K562 (cell line): ENCODE results near the gene COQ4. TPM values are rescaled to one million over a fixed set of nuclear protein-coding genes. Genes with fewer than 3 reads are reported as not detected.

ENCODE experiments used
- ASH1L ChIP-seq: fragments of 450-650 bp; IDR thresholded peaks from 2 replicates; pipeline ENCODE4 v1.6.1; 2018; ENCODE audit warnings: borderline replicate concordance, mild to moderate bottlenecking, low read depth; ENCODE audit not compliant: partially characterized antibody
- BCL6 ChIP-seq: fragments of 250-450 bp; sonication (Bioruptor Pico); IDR thresholded peaks from 2 replicates; pipeline ENCODE4 v1.4.0; 2020
- CXXC5 ChIP-seq: fragments of 250-450 bp; sonication (Bioruptor Pico); IDR thresholded peaks from 2 replicates; pipeline ENCODE4 v1.8.0; 2022; ENCODE audit warnings: inconsistent platforms, mild to moderate bottlenecking, moderate library complexity
- ELF2 ChIP-seq: fragments of 250-450 bp; sonication (Bioruptor Pico); IDR thresholded peaks from 2 replicates; pipeline ENCODE4 v1.5.0; 2021; ENCODE audit warnings: mild to moderate bottlenecking
- EWSR1 ChIP-seq: fragments of 450-650 bp; IDR thresholded peaks from 2 replicates; pipeline ENCODE4 v1.6.1; 2018; ENCODE audit warnings: borderline replicate concordance, mild to moderate bottlenecking, low read depth, moderate library complexity; ENCODE audit not compliant: partially characterized antibody
- FOXA1 ChIP-seq: fragments of 450-650 bp; IDR thresholded peaks from 2 replicates; pipeline ENCODE4 v1.6.1; 2016; ENCODE audit warnings: mild to moderate bottlenecking, borderline replicate concordance
- HINFP ChIP-seq: fragments of 450-650 bp; conservative IDR thresholded peaks from 2 replicates; pipeline ENCODE4 v1.6.1; 2016; ENCODE audit warnings: missing genetic modification characterization, low read depth, mild to moderate bottlenecking, control low read depth, missing compliant biosample characterization
- JUN ChIP-seq, 2 experiments: sonication (generic) in 1 of 2; formaldehyde crosslinking in 1 of 2; IDR thresholded peaks; 2 replicates each; pipeline versions ENCODE4 v1.6.1 to v1.8.0; 2012 to 2022; ENCODE audit warnings: borderline replicate concordance in 2 of 2, mild to moderate bottlenecking in 2 of 2, improper control_type of control experiment in 1 of 2, low read depth in 1 of 2, low read length in 1 of 2, missing genetic modification reagents in 1 of 2
- MEIS2 ChIP-seq: fragments of 450-650 bp; IDR thresholded peaks from 2 replicates; pipeline ENCODE4 v1.6.1; 2014; ENCODE audit warnings: mild to moderate bottlenecking; ENCODE audit not compliant: partially characterized antibody
- SMARCB1 ChIP-seq: IDR thresholded peaks from 2 replicates; pipeline ENCODE4 v1.6.1; 2011; ENCODE audit warnings: improper control_type of control experiment, low read depth; ENCODE audit not compliant: insufficient read length
- SMARCE1 ChIP-seq: fragments of 450-650 bp; IDR thresholded peaks from 2 replicates; pipeline ENCODE4 v1.7.1; 2016; ENCODE audit warnings: mild to moderate bottlenecking
- SPI1 ChIP-seq: IDR thresholded peaks from 2 replicates; pipeline ENCODE4 v1.6.1; 2011; ENCODE audit warnings: low read depth, low read length, control low read depth, borderline replicate concordance
- SRSF9 ChIP-seq: fragments of 200-400 bp; formaldehyde crosslinking; IDR thresholded peaks from 2 replicates; pipeline ENCODE4 v1.6.1; 2017; ENCODE audit warnings: low read depth, low read length, borderline replicate concordance
- ZC3H8 ChIP-seq: fragments of 450-650 bp; IDR thresholded peaks from 2 replicates; pipeline ENCODE4 v1.6.1; 2017
- ZNF408 ChIP-seq: fragments of 250-450 bp; sonication (Bioruptor Pico); IDR thresholded peaks from 2 replicates; pipeline ENCODE4 v1.4.0; 2020; ENCODE audit warnings: low read depth, mild to moderate bottlenecking, moderate library complexity
- ZNF57 ChIP-seq: fragments of 450-650 bp; formaldehyde crosslinking; IDR thresholded peaks from 2 replicates; pipeline ENCODE4 v1.4.0; 2020; ENCODE audit warnings: mild to moderate bottlenecking, moderate library complexity
- polyA plus RNA-seq, 8 experiments: library from polyadenylated mRNA; depleted of rRNA in 4 of 8; stranded (reverse) in 5 of 8; unstranded in 3 of 8; fragments of >200 nt; fragmentation: Nextera tagmentation in 2 of 8; fragmentation: Illumina TruSeq in 1 of 8; extraction: Ambion mirVana in 2 of 8; extraction: Trizol in 1 of 8; gene quantifications; 2 replicates each; pipeline versions ENCODE4 v1.2.1 to v1.2.3, GENCODE V29; 2011 to 2014; ENCODE audit warnings: inconsistent platforms in 1 of 8, missing spikeins in 1 of 8
- total RNA-seq, 7 experiments: library from RNA; depleted of rRNA in 6 of 7; stranded (reverse); fragments of >200 nt in 6 of 7; fragmentation: Illumina TruSeq in 2 of 7; extraction: Trizol in 2 of 7; gene quantifications; 2 replicates each; pipeline versions ENCODE4 v1.2.1 to v1.2.3, GENCODE V29; 2011 to 2021; ENCODE audit warnings: low replicate concordance in 1 of 7
- TF ChIP-seq, protein P1 (sequence below): fragments of 250-450 bp; sonication (Bioruptor Pico); IDR thresholded peaks from 2 replicates; pipeline ENCODE4 v1.4.0; 2020; ENCODE audit warnings: borderline replicate concordance
- TF ChIP-seq, protein P2 (sequence below): fragments of 250-450 bp; sonication (Bioruptor Pico); IDR thresholded peaks from 2 replicates; pipeline ENCODE4 v1.8.0; 2021; ENCODE audit warnings: borderline replicate concordance, mild to moderate bottlenecking, moderate library complexity; ENCODE audit not compliant: poor library complexity, severe bottlenecking

Gene COQ4
- total and polyA plus RNA-seq, 9 of the 15 experiments (the other 6 are each of a cell fraction or from before 2014, with no cell fraction given): 9.1 to 135 (median 67.2) TPM

GRCh38 chr9:128296340-128297220 is 26.1 kb upstream of the COQ4 start (continued):
- no peak for TF ChIP-seq ASH1L
- no peak for TF ChIP-seq ZNF57
- no peak for TF ChIP-seq FOXA1
- TF ChIP-seq SRSF9: no peak
- TF ChIP-seq ELF2: no peak
- no peak for TF ChIP-seq BCL6 (CRISPR knock-in tag)
- TF ChIP-seq SMARCB1: peak; percentile 99
- peak; percentile 60 for TF ChIP-seq CXXC5 (CRISPR knock-in tag)
- TF ChIP-seq, protein P1, sequence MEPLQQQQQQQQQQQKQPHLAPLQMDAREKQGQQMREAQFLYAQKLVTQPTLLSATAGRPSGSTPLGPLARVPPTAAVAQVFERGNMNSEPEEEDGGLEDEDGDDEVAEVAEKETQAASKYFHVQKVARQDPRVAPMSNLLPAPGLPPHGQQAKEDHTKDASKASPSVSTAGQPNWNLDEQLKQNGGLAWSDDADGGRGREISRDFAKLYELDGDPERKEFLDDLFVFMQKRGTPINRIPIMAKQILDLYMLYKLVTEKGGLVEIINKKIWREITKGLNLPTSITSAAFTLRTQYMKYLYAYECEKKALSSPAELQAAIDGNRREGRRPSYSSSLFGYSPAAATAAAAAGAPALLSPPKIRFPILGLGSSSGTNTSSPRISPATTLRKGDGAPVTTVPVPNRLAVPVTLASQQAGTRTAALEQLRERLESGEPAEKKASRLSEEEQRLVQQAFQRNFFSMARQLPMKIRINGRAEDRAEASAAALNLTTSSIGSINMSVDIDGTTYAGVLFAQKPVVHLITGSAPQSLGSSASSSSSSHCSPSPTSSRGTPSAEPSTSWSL: 0 out of 2 replicates have a peak, but pooled peaks have one; percentile 4
- no peak for TF ChIP-seq EWSR1
- TF ChIP-seq, protein P2, sequence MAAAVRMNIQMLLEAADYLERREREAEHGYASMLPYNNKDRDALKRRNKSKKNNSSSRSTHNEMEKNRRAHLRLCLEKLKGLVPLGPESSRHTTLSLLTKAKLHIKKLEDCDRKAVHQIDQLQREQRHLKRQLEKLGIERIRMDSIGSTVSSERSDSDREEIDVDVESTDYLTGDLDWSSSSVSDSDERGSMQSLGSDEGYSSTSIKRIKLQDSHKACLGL (CRISPR knock-in tag): peak; percentile 6
- TF ChIP-seq JUN (IDR thresholded peaks at IDR 0.05; ENCODE audit: borderline replicate concordance, low read depth, low read length): peak; percentile 87
- no peak for TF ChIP-seq JUN (CRISPR knock-in tag; IDR thresholded peaks at IDR 0.05; ENCODE audit: borderline replicate concordance)
- TF ChIP-seq ZNF408 (CRISPR knock-in tag): no peak
- TF ChIP-seq SPI1: peak; percentile 50; the same call in 1 of the 2 replicates
- no peak for TF ChIP-seq MEIS2
- no peak for TF ChIP-seq HINFP
- no peak for TF ChIP-seq ZC3H8
- TF ChIP-seq SMARCE1: no peak
